ENCODE measurements around the gene PRR29.

- TF ChIP-seq CTCF (IDR thresholded peaks at IDR 0.05) (no peak), POLR2A (IDR thresholded peaks at IDR 0.05) (no peak)
Measured at GRCh38 chr17:64016974-64017373, 18.8 kb downstream of the PRR29 start.

Measured in prostate gland (tissue), 2 donors.